ENCODE data around the gene TUBB4B.

Gene TUBB4B

DNA sequence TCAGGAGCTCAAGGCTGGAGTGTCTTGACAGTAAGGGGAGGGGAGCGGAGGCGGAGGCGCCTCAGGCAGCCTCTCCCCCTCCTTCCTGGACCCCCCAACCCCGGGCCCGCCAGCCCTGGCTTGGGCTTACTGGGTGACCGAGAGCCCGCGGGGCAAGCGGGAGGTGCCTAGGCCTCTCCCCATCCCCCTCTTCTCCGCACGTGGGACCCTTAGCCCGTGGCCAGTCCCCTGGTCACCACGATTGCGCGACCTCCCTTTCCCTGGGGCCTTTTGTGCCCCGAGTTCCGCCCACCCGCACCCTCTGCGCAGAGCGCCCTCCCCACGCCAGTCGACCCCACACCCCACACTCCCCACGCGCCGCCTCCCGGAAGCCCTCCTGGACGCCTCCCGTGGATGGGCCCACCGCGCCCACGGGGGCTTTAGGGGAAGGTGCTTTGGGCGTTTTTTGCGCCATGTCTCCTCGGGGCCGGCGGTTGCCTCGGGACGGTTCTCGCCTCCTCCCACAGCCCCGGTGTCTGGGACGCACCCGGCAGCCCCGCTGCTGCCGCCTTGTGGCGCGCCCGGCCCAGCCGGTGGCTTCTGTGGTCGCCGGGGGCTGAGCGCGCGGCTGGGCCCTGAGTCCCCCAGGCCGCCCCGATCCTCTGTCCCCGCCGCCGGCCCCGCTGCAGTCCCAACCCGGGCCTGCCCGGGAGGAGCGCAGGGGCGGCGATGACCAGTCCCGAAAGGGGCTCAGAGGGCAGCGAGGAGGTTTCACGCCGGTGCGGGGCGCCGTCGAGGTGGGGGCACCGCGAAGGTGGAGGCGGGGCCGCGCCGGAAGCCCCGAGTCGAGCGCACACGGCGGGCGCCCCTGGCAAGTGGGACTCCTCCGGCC is 39.6 kb downstream of the TUBB4B start:
- DNase-seq (ENCODE audit: extremely low read depth in 1 of 2, low read depth in 1 of 2): no peak

DNA sequence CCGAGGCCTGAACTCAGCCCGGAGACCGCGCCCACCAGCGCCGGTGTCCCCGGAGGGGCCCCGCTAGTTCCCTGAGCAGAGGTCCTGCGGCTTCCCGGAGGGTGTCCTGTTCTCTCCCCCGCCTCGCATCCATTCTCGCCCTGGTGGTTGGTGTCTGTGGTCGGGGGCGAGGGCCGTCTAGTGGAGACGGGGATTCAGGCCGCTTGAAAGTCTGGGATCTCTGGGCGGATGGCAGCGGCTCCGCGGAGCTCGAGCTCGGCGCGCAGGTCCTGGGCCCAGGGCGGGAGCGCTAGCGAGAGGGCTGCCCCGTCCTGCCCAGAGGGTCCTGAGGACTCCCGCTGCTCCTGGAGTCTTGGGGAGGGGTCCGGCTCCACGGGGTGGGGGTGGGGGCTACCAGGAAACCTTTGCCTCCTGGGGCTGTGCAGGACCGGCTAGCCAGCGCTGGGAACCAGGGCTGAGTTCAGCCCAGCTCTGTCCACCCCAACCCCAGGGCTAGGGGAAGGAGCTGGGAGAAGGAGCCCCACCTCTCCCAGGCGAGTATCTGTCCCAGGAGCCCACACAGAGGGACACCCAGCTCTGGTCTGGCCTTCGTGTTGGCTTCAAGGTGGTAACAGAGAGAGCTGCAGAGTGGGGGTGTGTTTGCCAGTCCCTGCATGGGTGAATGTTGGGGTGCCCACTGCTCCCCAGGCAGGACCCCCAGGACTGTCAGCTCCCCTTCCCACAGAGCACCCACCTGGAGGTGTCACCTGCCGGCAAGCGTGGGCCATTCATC is 40.4 kb downstream of the TUBB4B start:
- DNase-seq (ENCODE audit: extremely low read depth in 1 of 2, low read depth in 1 of 2): no peak

DNA sequence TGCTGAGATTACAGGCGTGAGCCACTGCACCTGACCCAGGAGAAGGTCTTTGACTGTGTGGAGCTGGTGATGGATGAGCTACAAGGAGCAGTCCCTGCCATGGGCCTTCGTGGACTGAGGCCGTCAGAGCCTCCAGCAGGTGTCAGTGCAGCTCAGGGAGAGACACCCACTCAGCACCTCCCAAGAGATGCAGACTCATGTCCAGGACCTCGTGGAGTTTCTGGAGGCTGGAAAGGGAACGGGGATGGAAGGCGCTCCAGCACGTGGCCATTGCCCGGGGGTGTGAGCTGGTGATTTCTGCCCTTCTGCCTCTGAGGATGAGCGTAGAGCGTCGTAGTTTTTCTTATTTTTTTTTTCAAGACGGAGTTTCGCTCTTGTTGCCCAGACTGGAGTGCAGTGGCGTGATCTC is 45.9 kb downstream of the TUBB4B start:
- no peak for DNase-seq (ENCODE audit: extremely low read depth in 1 of 2, low read depth in 1 of 2)

DNA sequence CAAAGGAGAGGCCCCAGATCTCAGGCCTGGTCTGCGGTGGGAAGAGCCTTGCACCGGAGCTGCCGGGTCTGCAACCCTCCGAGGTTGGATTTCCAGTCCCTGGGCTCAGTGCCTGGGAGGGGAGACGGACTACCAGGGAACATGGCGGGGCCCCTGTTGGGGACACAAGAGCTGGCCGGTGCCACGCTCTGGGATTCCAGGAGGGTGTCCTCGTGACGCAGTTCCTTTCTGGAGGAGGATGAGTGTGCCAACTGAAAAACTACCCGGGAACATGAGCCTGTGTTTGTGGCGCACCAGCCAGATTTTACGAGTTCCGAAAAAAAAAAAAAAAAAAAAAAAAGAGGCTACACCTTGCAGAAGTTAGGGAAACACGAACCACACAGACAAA is 52.0 kb downstream of the TUBB4B start:
- DNase-seq (ENCODE audit: extremely low read depth in 1 of 2, low read depth in 1 of 2): no peak

Data from stimulated activated CD8-positive, alpha-beta memory T cell treated with anti-CD3 and anti-CD28 coated beads, Interleukin-7, amount 100 ng/mL, for 48 hours (primary cell).